Islet precursor cell (in vitro differentiated cells): Measurements from ENCODE around the gene HOXC9.

Experiments used
- DNase-seq: peaks from one replicate; pipeline ENCODE4 v3.0.0-alpha.2; 2018

HOXC9 gene

DNA sequence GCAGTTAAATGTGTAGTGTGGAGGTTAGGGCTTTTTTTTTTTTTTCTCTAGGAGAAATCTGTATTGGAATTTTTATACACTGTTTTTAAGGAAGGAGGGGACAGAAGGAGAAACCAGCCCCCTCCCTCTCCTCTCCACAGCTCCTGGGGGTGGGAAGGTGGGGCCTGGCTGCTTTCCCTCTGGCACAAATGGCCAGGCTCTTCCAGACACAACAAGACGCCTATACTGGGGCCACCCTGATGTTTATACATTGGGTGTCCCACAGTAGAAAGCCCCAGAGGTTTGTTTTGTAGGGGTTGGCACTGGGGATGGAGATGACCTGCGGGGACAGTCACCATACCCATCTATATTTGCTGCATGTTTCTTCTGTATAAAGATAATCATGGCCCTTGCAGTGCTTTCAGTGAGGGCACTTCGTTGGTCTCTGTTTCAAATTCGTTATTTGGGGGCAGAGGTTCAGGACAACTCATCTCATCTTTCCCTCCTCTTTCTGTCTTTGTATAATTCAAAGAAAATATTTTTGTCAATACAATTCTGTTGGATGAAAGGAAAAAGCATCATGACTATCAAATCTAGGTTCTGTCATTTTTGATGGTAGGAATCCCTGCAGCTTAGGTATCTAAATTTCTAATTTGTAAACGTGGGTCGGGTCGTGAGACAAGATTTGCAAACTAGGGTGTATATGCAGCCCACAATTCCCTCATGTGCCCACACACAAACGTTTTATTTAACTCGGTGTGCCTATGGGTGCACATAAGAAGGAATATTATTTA is 23.0 kb upstream of the HOXC9 start:
- no peak for DNase-seq

DNA sequence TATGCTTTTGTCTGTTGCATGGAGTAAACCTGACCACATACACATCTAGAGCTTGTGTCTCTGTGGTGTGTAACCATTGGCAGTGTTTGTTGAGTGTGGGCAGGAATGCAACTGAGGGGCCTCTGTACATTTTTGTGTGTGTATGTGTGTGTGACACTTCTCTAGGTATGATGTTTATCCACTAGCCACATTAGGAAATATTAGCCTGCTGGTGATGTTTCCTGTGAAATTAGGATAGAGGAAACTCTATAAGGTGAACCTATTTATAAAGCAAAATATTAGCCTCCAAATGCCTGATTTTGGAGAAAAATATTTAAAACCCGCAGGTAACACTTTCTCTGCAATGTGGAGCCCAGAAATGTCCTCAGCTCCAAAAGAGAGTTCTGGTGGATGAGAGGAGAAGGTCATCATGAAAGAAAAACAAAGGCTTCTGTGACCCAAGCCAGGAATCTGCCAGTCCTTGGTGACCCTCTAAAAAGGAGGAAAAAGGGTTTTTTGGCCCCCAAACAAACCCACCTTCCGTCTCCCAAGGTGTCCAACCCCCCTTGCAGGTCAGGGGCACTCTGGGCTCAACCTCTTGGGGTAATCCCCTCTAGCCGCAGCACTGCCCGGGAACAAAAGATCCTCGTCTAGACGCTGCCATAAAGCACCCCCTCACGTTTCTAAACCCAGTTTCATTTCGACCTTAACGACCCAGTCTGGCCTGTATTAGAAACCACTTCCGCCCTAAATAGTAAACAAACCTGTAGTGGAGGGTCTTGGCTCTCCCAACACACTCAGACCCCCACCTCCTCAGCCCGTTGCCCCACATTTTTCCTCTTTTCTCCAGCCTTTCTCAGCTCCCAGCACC is 22.1 kb upstream of the HOXC9 start:
- no peak for DNase-seq

DNA sequence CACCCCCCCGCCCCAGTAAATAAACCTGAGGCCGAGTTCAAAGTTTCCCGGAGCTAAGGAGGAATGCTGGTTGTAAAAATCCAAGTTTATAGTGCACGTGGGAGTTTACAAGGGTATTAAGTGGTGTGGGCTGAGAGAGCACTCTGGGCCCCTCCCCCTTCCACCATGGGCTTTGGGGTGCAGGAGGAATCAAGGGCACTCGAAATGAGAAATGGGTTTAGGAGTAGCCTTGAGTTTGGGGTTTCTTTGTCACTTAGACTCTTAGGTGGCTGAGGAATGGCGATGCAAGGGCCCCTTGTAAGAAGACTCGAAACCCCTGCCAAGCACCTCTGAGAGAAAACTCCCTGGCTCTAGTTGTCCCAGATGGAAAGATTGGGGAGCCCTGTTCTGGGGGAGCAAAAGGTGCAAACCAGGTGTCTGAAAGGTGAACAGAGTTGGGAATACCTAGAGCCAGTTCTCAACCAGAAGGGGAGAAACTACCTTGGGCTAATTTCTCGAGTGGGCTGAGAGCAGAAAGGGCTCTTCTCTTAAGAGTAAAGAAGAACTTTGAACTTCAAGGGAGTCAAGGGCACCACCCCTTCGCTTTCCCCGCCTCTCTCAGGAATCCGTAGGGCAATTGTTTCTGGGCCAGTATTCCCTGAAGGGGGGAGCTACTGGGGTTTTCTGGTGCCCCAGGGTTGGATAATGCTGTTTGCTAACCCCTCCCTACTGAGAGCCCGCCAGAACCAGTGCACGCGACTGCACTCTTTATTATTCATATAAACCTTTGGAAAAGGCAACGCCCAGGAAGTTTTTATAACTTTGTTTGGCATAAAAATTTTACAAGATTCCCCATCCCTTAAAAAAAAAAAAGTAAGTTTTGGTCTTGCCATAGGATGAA is 21.2 kb upstream of the HOXC9 start:
- DNase-seq, result no peak

DNA sequence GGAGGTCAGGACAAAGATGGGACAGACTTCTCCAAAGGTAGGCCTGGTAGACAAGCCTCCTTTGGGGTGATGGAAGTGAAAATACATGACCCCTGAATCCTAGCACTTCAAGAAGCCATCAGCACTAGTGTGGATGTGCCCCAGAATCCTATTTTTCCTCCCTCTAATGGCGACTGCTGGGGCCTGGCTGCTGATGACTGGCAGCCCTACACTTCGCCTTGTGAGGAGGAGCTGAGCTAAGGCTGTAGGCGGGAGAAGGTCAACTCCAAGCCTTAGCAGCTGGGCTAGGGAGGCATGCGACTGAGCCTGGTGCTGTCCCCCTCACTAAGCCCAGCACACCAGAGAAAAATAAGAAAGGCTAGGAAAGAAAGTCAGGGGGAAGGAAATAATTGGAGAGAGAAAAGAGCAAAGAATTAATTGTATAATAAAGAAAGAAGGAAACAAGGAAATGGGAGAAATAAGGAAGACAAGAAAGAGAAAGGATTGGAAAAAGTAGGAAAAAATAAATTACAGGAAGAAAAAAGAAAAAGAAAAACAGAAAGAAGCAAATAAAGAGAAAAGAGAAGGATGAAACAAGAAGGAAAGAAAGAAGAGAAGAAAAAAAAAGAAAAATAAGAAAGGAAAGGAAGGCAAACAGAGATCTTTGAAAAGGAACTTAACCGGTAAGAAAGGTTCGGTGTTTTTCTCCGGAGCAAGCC is 19.7 kb upstream of the HOXC9 start:
- DNase-seq, result no peak

DNA sequence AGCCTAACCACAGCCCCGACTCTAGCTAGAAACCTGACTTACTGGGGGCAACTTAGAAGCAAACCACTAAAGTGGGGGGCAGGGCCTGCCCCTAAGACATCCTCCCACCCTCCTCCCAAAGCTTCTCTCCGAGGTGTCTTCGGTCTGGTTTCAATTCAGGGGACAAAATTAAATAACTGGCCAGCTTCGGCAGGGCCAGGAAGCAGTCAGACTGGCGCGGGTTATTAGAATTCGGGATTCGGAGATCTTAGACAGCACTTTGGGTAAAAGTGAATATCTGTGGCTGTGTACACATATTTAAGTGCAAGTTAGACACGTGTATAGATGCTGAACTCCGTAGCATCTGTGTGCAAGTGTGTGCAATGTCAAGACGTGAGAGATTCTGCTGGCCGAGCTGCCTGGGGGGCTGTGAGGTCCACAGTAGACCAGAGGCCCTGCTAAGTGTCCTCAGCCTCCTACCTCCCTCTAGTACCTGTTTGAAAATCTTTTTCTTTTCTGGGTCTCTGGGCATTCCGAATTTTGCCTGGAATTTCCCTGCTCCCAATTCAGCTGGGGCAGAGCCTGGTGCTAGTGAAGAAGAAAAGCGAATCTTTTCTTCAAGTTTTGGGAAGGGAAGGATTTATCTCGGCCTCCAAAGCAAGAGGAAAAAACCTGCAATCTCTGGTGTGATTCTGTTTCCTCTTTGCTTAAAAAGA is 19.0 kb upstream of the HOXC9 start:
- DNase-seq, result no peak

DNA sequence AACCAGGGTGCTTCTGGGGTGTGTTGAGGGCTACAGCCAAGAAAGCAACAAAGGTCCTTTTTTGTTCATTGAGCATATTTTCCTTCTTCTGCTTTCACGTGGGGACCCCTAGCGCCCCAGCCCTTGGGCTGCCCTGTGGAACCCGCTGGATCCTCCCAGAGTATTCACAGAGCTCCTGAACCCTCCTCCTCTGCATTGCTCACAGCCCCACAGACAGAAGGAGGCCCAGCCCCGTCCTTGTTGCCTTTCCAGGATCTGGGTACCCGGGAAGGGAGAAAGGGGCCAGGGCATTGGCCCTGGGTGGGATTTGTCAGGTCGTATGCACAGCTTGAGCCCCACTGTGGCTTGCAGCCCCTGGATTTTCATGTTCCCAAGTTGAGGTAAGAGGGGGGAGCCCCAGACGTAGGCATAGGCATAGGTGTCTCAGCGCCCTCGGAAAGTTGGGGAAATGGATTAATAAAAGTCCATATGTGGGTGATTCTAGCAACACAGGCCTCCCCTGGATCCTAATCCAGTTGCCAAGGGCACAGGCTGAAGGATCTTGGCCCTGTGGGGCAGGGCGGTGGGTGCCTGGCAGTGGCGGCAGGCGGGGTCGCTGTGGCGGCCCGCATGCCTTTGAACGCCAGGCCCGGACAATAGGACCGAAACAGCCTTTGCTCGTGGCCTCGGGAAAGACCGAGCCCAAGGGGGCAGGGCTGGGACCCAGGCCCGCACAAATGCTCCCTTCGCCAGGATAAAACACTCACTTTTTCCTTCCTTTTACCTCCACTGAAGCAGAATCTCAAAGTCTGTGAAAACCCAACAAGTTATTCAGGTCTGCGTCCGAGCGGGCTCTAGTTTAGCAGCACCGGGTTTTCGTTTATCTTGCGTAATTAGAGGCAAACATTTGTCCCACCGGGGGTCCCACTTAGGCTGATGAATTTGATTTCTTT is 18.1 kb upstream of the HOXC9 start:
- no peak for DNase-seq

DNA sequence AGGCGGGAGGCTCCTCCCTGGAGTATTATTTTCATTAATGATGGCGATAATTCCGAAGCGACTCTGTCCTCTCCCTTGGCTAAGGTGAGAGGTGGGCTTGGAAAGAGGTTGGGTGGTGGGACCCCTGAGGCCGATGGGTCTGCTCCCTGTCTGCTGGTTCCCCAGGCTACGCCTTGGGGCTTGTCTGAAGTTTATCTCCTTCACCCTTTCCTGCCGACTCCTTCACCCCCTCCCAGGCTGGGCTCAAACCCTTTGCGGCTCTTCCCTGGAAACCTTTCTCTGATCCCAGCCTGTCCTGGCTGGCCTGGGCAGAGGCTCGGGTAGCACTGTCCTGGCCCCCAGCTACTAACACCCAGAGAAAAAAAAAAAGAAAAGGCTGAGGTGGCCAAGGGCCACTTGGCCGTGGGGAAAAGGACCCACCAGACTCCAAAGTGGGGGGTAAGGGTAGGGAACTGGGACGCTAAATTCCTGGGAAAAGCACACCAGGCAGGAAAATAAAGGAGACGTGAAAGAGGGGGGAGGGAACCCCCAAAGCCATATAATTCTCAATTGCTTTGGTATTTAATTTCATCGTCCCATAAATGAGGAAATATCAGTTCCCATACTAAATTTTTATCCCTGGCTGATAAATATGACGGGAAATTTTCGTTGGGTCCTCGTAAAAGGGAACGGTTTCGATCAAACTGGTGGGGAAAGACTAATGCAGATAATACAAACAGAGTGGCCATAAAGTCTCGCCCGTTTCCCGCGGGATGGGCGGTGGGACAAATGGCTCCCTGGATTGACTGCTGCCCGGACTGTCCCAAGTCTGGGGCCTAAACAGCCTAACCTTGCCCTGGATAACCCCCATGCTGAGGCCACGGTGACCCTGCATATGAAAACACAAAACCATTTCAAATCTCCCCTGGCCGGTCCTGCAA is 17.1 kb upstream of the HOXC9 start:
- DNase-seq, result no peak

DNA sequence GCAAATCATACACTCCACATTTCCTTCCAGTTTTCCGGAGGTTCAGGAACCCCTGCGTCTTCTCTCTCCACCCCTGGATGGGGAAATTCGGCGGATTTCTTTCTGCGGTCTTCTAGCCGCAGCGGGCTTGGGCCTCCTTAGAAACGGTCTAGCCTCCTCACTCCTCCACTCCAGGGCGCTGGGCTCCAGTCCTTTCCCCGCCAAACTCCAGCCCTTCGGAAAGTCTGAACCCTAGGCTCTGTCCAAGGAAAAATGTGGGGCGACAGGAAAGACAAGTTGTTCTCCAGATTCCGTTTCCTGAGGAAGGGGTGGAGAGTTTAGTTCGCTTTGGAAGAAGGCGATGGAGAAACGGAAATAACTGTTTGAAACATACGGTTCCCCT is 16.4 kb upstream of the HOXC9 start:
- DNase-seq, result no peak

DNA sequence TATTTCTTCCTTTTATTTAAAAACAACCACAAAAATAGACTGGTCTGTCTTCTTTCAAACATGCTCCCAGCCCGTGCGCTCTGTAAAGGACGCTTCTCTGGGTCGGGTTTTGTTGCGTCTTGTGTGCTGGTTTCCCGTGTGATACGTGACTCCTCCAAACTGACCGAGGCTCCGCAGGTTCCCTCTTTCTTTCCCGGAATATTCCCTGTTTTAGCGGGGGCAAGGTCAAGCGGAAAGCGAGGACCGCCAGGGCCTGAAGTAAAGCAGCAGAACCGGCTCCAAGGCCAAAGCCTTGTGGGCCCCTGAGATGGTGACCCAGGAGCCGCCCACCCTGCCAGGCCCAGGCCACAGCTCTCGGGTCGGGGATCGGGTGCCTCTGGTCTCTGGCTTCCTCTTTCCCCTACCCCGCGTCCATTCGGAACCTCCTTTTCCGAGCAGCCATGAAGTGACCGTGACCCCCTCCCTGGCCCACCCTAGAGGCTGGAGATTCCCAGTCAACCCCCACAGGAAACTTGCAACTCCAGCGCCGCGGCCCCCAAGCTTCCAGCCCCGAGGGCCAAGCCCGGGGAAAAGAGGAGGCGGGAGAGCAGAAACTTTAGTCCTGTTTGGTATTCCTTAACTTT is 15.9 kb upstream of the HOXC9 start:
- no peak for DNase-seq

DNA sequence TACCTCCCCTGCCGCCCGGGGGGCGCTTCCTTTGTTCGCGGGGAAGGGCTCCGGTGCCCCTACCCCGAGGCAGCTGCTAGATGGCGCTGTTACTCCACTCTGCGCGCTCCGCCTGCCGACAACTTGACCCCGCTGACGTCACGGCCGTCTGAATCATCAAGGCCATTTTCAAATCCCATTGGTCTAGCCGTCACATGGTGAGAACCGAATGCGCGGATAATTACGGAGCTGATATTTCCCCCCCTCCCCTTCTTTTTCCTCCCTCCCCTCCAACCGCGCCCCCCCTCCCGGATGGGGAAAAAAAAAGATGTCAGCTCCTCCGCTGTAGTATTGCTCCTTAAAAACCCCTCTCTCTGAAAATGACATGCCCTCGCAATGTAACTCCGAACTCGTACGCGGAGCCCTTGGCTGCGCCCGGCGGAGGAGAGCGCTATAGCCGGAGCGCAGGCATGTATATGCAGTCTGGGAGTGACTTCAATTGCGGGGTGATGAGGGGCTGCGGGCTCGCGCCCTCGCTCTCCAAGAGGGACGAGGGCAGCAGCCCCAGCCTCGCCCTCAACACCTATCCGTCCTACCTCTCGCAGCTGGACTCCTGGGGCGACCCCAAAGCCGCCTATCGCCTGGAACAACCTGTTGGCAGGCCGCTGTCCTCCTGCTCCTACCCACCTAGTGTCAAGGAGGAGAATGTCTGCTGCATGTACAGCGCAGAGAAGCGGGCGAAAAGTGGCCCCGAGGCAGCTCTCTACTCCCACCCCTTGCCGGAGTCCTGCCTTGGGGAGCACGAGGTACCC is 14.9 kb upstream of the HOXC9 start, which contains the start of gene HOXC10:
Gene HOXC10, plus strand, starts transcription at position 246 of the 791 bp plus-strand sequence. Its CDS starts 114 bp downstream, at position 360.
- peak; percentile 96 for DNase-seq

DNA sequence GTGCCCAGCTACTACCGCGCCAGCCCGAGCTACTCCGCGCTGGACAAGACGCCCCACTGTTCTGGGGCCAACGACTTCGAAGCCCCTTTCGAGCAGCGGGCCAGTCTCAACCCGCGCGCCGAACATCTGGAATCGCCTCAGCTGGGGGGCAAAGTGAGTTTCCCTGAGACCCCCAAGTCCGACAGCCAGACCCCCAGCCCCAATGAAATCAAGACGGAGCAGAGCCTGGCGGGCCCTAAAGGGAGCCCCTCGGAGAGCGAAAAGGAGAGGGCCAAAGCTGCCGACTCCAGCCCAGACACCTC is 14.3 kb upstream of the HOXC9 start:
- no peak for DNase-seq

DNA sequence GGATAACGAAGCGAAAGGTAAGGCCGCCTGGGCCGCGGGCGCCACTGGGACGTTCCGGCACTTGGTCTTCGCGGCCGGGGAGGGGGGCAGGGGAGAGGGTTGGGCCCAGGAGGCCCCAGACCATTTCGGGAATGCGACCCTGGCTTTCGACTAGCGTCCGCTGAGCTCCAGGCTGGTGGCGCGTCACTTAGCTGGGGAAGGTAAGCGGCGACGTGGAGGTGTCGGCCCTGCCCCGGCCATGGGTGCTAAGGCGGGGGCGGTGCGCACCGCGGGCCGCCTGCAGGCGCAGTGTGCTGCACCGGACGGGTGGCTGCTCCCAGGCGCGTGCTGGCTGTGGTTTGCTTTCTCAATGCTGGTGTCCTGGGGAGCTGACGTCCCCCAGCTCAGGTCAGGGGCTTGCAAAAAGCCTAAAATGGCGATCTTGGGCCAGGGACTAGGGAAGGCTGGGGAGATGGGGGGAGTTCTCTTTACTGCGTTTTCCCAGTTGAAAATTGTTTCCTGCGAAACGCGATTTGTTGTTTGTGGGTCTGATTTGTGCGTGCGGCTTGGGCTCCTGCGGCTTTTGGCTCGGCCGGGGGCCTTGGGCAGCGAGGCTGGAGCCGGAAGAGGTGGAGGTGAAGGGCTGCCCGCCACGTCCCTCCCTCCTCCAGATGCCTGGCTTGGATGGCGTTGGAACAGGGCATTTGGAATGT is 13.8 kb upstream of the HOXC9 start:
- DNase-seq, result no peak

DNA sequence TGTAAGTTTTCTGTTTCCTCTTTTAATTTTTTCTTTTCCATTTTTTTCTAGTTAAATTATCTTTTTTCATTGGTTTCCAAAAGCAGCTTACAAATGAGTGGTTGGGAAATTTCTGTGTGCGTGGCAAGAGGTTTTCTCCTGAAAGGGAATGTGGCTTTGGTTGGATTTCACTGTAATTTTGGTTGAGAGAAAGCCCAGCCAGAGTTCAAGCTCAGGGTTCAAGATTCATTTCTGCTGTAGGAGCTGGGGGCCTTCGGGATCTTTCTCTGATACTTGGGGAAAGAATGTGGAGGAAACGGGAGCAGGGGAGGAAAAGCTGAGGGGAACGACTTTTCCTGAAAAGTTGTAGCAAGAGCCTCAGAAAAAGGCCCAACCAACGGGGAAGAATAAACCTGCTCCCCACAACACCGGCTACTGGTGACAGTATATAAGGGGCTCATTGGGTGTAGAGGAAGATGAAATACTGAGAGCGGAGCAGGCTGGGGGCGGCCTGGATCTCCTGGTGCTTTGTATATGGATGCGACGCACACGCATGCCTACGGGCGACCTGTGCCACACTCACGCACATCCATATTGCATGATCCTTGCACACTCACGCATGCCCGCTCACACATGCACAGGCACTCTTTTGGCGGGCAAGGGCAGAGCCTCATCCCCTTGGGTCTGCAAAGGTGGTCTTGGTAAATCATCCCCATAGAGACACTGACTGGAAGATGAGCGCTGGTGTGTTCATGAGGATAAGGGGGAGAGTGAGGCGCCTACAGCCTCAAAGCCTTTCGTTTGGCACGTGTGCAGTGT is 13.1 kb upstream of the HOXC9 start:
- DNase-seq, result no peak

DNA sequence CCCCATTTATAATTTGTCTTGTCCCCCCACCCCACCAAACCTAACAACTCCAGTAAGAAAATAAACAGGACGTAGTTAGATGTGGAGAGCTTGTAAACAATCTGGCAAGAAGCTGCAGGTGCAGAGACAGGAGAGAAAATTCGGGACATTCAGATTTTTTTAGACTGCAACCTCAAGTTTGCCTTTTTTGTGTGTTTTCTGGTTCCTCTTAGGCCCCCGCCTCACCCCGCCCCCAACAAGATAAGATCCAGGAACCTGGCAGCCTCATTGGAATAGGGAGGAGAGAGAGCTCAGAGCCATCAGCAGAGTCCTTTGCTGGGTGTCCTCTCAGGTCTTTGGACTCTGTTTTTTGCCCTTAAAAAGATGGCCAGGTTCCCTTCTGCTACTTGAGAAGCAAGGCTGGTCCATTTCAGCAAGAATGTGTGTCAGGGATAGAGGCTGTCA is 12.2 kb upstream of the HOXC9 start:
- no peak for DNase-seq

DNA sequence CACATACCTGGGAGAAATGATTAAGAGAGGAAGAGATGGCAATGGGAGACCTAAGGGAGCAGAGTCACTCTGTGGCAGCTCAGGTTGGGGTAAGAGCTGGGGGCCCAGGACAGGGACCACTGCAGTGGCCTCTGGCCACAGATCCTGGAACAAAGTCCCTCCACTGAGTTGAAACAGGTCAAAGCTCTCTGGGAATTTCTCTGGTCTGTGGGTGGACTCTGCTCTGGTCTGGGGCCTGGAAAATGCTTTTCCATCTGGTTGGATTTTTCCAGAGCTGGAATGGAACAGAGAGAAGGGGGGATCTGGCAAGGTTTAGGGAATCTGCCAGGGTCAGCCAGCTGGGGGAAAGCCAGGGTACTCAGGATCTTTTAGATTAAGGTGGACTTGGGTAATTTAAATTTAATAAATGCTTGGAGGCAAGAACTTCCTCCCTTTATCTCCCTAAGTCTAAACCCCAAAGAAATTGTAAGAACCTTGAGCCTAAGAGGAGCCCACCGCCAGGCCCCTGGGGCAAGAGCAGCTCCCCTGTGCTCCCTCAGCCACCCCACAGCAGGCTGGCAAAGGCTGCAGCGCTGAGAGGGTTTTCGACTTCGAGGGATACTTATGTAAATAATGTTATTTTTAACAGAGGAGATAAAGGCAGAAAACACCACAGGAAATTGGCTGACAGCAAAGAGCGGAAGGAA is 11.3 kb upstream of the HOXC9 start:
- DNase-seq, result no peak
